Liver (tissue), 3 donors: Measurements from ENCODE around the gene SBF2.

Experiments
- EGR1 ChIP-seq, 2 donors: IDR thresholded peaks; 2 replicates each; pipeline ENCODE4 v1.6.1; 2016 to 2018; ENCODE audit warnings: antibody characterized with exemption in 2 of 2, low read depth in 2 of 2
- FOXA2 ChIP-seq: IDR thresholded peaks from 2 replicates; pipeline ENCODE4 v1.6.1; 2016; ENCODE audit warnings: antibody characterized with exemption
- GABPA ChIP-seq, 2 donors: IDR thresholded peaks in 1 of 2; conservative IDR thresholded peaks in 1 of 2; 2 replicates each; pipeline ENCODE4 v1.6.1; 2016; ENCODE audit warnings: antibody characterized with exemption in 2 of 2, mild to moderate bottlenecking in 1 of 2, moderate library complexity in 1 of 2
- HNF4G ChIP-seq: IDR thresholded peaks from 2 replicates; pipeline ENCODE4 v1.6.1; 2016; ENCODE audit warnings: antibody characterized with exemption
- JUND ChIP-seq, 2 donors: IDR thresholded peaks; 2 replicates each; pipeline ENCODE4 v1.6.1; 2016; ENCODE audit warnings: antibody characterized with exemption in 2 of 2
- RAD21 ChIP-seq, 2 donors: IDR thresholded peaks; 2 replicates each; pipeline ENCODE4 v1.6.1; 2016; ENCODE audit warnings: antibody characterized with exemption in 2 of 2, mild to moderate bottlenecking in 2 of 2
- SP1 ChIP-seq: IDR thresholded peaks from 2 replicates; pipeline ENCODE4 v1.6.1; 2018; ENCODE audit warnings: antibody characterized with exemption, mild to moderate bottlenecking
- TAF1 ChIP-seq: conservative IDR thresholded peaks from 2 replicates; pipeline ENCODE4 v1.6.1; 2016; ENCODE audit warnings: antibody characterized with exemption, mild to moderate bottlenecking
- YY1 ChIP-seq: IDR thresholded peaks from 2 replicates; pipeline ENCODE4 v1.6.1; 2016; ENCODE audit warnings: antibody characterized with exemption, mild to moderate bottlenecking
- TF ChIP-seq, protein P1 (sequence below): fragments of 150-350 bp; IDR thresholded peaks from 2 replicates; pipeline ENCODE4 v1.5.1; 2017; ENCODE audit warnings: improper control_type of control experiment, low read depth, low read length; ENCODE audit not compliant: missing input control
- TF ChIP-seq, protein P2 (sequence below): IDR thresholded peaks from 2 replicates; pipeline ENCODE4 v1.6.1; 2016; ENCODE audit warnings: antibody characterized with exemption
- TF ChIP-seq, protein P3 (sequence below): IDR thresholded peaks from 2 replicates; pipeline ENCODE4 v1.6.1; 2016; ENCODE audit warnings: antibody characterized with exemption
- TF ChIP-seq, protein P4 (sequence below): IDR thresholded peaks from 2 replicates; pipeline ENCODE4 v1.6.1; 2016; ENCODE audit warnings: antibody characterized with exemption, mild to moderate bottlenecking
- TF ChIP-seq, protein P5 (sequence below): IDR thresholded peaks from 2 replicates; pipeline ENCODE4 v1.6.1; 2016; ENCODE audit warnings: antibody characterized with exemption
- donor health status: healthy.
- donor health status: healthy.

DNA sequence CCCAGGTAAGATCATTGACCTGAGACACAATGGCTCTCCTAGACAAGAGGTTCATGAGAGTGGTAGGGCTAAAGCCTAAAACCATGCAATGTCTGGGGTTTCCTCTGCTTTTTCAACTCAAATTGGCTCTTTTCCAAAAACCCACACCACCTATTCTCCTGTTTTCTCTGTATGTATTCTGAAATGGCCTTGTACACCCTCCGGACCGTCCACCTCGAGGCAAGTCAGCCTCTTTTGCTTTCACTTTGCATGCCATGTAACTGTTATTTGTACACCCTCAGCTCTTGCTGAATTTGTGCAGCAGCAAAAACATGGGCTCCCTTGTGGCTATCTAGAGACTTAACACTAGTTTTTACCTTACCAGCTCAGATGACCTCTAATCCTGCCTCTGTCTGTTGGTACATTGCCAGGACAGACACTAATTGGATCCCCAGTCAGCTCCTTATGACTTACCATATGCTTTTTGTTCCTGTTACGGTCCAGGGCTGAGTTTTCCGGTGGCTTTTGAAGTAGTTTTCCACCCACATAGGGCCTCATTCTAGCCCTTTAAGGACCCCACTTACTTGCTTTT, 288.0 kb downstream of the SBF2 start:
- TF ChIP-seq, protein P1, sequence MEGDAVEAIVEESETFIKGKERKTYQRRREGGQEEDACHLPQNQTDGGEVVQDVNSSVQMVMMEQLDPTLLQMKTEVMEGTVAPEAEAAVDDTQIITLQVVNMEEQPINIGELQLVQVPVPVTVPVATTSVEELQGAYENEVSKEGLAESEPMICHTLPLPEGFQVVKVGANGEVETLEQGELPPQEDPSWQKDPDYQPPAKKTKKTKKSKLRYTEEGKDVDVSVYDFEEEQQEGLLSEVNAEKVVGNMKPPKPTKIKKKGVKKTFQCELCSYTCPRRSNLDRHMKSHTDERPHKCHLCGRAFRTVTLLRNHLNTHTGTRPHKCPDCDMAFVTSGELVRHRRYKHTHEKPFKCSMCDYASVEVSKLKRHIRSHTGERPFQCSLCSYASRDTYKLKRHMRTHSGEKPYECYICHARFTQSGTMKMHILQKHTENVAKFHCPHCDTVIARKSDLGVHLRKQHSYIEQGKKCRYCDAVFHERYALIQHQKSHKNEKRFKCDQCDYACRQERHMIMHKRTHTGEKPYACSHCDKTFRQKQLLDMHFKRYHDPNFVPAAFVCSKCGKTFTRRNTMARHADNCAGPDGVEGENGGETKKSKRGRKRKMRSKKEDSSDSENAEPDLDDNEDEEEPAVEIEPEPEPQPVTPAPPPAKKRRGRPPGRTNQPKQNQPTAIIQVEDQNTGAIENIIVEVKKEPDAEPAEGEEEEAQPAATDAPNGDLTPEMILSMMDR, result no peak
- TF ChIP-seq SP1 (no peak), RAD21 (IDR thresholded peaks at IDR 0.05) (no peak), YY1 (no peak), GABPA (IDR thresholded peaks at IDR 0.05 in 1 of 2, conservative IDR thresholded peaks at IDR 0.05 in 1 of 2) (no peak), JUND (IDR thresholded peaks at IDR 0.05) (no peak), FOXA2 (no peak), TAF1 (no peak), HNF4G (no peak), EGR1 (IDR thresholded peaks at IDR 0.05; ENCODE audit: low read depth in 2 of 2) (no peak)
- TF ChIP-seq, protein P2, sequence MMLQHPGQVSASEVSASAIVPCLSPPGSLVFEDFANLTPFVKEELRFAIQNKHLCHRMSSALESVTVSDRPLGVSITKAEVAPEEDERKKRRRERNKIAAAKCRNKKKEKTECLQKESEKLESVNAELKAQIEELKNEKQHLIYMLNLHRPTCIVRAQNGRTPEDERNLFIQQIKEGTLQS, result no peak
- TF ChIP-seq, protein P3, sequence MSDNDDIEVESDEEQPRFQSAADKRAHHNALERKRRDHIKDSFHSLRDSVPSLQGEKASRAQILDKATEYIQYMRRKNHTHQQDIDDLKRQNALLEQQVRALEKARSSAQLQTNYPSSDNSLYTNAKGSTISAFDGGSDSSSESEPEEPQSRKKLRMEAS, result no peak
- TF ChIP-seq, protein P4, sequence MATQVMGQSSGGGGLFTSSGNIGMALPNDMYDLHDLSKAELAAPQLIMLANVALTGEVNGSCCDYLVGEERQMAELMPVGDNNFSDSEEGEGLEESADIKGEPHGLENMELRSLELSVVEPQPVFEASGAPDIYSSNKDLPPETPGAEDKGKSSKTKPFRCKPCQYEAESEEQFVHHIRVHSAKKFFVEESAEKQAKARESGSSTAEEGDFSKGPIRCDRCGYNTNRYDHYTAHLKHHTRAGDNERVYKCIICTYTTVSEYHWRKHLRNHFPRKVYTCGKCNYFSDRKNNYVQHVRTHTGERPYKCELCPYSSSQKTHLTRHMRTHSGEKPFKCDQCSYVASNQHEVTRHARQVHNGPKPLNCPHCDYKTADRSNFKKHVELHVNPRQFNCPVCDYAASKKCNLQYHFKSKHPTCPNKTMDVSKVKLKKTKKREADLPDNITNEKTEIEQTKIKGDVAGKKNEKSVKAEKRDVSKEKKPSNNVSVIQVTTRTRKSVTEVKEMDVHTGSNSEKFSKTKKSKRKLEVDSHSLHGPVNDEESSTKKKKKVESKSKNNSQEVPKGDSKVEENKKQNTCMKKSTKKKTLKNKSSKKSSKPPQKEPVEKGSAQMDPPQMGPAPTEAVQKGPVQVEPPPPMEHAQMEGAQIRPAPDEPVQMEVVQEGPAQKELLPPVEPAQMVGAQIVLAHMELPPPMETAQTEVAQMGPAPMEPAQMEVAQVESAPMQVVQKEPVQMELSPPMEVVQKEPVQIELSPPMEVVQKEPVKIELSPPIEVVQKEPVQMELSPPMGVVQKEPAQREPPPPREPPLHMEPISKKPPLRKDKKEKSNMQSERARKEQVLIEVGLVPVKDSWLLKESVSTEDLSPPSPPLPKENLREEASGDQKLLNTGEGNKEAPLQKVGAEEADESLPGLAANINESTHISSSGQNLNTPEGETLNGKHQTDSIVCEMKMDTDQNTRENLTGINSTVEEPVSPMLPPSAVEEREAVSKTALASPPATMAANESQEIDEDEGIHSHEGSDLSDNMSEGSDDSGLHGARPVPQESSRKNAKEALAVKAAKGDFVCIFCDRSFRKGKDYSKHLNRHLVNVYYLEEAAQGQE, result no peak
- TF ChIP-seq, protein P5, sequence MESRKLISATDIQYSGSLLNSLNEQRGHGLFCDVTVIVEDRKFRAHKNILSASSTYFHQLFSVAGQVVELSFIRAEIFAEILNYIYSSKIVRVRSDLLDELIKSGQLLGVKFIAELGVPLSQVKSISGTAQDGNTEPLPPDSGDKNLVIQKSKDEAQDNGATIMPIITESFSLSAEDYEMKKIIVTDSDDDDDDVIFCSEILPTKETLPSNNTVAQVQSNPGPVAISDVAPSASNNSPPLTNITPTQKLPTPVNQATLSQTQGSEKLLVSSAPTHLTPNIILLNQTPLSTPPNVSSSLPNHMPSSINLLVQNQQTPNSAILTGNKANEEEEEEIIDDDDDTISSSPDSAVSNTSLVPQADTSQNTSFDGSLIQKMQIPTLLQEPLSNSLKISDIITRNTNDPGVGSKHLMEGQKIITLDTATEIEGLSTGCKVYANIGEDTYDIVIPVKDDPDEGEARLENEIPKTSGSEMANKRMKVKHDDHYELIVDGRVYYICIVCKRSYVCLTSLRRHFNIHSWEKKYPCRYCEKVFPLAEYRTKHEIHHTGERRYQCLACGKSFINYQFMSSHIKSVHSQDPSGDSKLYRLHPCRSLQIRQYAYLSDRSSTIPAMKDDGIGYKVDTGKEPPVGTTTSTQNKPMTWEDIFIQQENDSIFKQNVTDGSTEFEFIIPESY, result no peak
